NK-92 treated with Interleukin-12 subunit alpha and Interleukin-12 subunit beta, amount 100 ng/mL, for 24 hours (cell line): ENCODE results near the gene KLHL30.

Experiments
- DNase-seq: peaks from one replicate; lab custom pipeline; 2025; lab: John Stamatoyannopoulos, UW

KLHL30 gene

DNA sequence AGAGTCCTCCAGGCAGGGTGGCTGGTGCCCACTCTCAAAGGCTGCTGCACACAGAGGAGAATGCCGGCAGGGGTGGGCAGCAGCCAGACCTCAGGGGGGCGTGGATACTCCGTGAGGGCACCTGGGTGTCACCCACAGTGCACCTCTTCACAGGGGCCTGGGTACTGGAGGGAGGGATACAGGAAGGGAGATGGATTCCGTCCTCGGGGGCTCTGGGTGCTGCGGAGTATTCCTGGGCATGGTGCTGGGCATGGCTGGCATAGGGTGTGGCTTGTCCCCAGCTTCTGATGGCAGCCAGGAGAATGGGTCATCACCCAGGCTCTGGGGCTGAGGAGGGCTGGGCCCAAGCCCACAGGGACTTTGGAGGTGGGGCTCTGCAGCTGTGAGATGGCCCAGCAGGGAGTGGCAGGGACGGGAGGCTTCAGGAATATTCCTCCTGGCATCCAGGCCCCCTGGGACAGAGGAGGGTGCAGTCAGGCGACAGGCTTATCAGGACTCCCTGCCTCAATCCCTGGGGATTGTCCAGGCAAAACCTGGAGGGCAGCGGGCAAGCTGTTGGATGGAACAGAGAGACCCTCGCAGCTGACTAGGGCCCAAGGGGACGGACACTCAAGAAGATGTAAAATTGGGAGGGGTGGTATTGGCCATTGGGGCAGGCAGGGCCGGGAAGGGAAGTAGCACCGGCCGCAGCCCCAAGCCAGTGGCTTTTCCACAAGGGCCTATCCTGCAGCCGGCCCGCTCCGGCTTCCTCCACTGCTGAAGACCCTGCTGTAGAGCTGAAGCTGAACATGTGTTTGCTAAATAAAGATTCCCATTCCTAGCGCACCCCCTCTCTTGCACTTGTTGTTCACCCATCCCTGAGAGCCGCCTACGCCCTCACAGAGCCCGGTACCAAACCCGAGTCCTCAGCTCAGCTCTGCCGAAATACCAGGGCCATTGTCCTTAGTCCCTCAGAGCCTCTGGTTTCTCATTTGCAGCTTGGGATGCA lies 5.7 kb upstream of the KLHL30 start:
- no peak for DNase-seq

GRCh38 chr2:238133499-238134392 lies 4.7 kb upstream of the KLHL30 start:
- no peak for DNase-seq

DNA sequence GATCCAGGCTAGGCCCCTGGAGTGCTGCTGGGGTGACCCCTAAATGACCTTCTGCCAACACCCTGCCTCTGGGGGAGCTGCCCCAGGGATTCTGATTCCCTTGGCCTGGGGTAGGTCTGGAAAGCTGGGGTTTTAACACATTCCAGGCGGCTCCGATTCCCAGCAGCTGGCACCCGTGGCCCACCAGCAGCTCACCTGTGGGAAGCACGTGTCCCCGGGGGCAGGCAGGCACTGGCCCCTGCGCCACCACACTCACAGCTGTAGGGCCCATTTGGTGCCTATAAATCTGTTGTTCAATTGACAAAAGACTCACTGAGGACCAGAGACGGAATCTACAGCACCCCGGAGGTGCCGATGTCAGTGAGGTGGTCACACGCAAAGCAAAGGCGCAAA lies 4.1 kb upstream of the KLHL30 start:
- DNase-seq, result no peak

DNA sequence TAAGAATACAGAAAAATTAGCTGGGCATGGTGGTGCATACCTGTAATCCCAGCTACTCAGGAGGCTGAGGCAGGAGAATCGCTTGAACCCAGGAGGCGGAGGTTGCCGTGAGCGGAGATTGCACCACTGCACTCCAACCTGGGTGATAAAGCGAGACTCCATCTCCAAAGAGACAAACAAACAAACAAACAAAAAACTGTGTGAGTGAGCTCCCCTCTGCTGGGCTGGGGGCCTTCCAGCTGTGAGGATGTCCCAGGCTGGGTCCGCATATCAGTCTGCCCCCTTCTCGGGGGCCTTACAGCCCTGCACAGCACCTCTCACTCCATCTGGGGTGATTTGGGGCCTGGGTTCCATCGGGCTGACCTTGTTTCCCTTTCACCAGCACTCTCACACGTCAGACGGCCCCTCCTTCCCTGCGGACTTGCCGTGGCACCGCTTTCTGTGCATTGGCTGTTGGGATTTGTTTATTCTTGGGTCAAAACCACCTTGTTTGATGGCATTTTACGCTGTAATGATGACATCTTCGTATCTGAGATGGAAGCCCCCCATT lies 2.8 kb upstream of the KLHL30 start:
- DNase-seq, result no peak

GRCh38 chr2:238136820-238137537 lies 1.5 kb upstream of the KLHL30 start:
- no peak for DNase-seq

DNA sequence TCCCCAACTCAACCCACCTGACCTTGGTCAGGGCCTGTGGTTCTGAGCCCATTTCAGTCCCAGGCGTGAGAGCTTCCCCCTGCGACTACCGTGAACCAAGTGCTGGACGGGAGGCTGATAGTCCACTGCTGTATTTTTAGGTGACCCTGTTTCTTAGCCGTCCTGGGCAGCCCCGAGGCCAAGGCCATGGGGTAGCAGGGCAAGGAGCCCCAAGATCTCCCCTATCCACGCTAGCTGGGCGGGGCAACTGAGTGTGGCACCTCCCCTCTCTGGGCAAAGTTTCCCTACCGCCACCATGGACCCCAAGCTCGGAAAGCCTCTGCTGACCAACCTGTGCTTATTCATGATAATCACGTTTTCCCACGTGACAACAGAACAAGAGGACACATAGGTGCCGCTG lies 583 bp upstream of the KLHL30 start:
- DNase-seq, result no peak

DNA sequence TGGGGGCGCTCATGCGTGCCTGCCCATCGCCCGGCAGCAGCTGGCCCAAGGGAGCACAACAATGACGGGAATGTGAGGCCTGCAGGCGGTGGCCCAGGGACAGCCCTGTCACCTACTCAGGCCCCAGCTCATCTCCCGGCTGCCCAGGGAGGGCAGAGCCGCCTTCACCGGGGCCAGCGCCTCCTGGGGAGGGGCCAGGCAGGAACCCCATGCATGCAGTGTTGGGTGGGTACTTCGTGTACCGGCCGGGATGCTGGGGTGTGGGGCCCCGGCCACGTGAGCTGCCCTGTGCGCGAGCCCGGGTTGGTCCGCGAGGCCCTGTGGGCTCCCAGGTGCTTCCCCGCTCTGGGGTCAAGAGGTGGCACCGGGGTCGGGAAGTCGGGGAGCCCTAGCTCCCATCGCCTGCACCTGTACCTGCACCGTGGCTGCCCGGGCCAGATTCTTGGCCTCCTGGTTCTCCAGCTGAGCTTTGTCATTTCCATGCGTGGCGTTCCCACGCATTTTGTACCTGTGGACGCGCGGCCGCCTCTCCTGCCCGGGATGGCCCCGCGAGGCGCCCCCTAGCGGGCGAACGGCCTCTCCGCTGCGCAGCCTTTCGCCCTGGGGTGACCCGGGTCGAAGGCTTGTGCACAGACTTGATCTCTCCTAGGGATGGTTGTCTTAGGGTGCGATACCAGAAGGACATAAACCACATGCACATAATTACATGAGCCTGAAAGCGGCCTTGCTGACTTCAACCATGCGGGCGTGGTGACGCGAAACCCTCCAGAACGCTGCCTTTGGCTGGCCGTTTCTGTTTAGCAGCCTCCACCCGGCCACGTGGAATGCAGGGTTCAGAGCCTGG lies 950 bp downstream of the KLHL30 start:
- no peak for DNase-seq

- no peak for DNase-seq
Observed at GRCh38 chr2:238140040-238140439, 1.6 kb downstream of the KLHL30 start.

DNA sequence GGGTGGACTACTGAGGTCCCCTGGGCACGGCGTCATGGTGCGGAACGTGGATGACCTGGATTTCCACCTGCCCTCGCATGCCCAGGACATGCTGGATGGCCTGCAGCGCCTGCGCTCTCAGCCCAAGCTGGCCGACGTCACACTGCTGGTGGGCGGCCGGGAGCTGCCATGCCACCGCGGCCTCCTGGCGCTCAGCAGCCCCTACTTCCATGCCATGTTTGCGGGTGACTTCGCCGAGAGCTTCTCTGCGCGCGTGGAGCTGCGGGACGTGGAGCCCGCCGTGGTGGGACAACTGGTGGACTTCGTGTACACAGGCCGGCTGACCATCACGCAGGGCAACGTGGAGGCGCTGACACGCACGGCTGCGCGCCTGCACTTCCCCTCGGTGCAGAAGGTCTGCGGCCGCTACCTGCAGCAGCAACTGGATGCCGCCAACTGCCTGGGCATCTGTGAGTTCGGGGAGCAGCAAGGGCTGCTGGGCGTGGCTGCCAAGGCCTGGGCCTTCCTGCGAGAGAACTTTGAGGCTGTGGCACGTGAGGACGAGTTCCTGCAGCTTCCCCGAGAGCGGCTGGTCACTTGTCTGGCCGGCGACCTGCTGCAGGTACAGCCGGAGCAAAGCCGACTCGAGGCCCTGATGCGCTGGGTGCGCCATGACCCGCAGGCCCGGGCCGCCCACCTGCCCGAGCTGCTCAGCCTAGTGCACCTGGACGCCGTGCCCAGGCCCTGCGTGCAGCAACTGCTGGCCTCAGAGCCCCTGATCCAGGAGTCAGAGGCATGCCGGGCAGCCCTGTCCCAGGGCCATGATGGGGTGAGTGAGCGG lies 2.5 kb downstream of the KLHL30 start:
- DNase-seq, result no peak

- DNase-seq, result no peak
Observed at GRCh38 chr2:238141541-238142318, 3.3 kb downstream of the KLHL30 start.

DNA sequence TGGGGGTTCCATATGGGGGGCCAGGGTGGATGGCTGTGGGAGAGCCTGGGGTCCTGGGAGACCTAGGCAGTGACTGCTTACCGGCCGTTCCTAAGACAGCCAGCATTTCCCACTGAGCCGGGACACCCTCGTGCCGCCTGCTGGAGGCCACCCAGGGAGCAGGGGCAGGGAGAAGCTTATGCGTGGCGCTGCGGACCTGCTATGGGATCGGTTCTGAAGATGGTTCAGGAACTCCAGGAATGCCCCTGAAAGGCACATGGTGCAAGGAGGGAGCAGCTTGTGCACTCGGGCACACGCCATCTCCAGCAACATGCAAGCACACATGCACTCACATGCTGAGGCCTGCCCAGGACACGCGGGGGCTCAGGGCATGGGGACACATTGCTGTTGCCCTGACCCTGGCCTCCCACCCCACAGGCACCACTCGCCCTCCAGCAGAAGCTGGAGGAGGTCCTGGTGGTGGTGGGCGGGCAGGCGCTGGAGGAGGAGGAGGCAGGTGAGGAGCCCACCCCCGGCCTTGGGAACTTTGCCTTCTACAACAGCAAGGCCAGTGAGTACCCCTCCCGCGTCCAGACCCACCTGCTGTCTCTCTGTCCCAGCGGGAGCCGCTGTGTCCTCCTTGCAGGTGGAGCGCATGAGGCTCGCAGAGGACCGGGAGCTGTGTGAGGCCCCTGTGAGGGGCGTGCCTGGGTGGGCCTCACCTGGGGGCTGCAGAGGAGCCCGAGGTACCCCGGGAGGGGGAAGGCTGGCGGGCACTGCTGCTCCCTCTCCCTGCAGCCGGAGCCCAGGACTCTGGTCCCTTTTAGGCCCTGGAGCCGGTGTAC lies 4.1 kb downstream of the KLHL30 start:
- DNase-seq, result no peak

DNA sequence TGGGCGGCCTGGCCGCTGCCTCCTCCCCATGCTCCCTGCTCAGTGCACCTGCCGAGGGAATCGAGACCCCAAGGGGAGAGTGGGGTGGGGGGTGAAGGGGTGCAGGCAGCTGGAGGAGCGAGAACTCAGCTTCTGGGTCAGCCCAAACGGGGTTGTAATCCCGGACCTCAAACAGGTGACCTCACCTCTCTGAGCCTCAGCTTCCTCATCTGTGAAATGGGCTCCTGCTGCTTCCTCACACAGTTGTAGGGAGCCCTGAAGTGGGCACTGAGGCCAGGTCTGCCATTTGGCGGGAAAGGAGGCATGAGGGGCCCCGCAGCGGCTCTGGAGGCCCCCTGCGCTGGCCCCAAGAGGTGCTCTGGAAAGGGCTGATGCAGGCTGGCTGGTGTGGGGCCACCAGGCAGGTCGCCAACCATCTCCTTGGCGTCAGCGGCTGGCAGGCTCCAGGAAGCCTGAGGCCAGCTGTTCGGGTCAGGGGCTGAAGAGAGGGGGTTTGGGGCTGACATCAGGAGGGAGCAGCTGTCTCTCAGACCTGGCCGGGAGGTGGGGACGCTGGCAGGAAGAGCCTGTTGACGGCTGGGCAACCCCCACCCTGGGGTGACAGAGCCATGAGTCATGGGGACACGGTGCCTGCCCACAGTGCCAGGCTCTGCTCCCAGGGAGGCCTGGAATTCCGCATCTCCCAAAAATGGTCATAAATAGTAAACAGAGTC lies 4.9 kb downstream of the KLHL30 start:
- no peak for DNase-seq

- no peak for DNase-seq
Observed at GRCh38 chr2:238144262-238144661, 5.8 kb downstream of the KLHL30 start.

- no peak for DNase-seq
Observed at GRCh38 chr2:238145046-238145445, 6.6 kb downstream of the KLHL30 start.

DNA sequence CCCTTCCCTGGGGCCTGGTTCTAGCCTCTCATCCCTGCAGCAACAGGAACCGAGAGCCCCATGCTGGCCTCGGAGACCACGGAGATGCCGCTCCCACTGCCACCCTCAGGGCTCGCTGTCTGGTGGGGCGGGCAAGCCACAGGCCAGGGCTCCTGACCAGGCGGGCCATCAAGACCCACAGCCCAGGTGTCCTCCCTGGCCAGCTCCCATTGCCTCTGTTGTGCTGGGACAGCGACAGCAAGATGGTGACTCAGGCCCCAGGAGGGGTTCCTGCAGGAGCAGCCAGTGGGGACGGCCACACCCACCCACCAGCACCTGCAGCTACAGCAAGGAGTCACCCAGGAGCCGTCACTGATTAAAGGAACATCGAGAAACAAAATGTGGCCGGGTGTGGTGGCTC lies 7.4 kb downstream of the KLHL30 start:
- DNase-seq, result no peak

DNA sequence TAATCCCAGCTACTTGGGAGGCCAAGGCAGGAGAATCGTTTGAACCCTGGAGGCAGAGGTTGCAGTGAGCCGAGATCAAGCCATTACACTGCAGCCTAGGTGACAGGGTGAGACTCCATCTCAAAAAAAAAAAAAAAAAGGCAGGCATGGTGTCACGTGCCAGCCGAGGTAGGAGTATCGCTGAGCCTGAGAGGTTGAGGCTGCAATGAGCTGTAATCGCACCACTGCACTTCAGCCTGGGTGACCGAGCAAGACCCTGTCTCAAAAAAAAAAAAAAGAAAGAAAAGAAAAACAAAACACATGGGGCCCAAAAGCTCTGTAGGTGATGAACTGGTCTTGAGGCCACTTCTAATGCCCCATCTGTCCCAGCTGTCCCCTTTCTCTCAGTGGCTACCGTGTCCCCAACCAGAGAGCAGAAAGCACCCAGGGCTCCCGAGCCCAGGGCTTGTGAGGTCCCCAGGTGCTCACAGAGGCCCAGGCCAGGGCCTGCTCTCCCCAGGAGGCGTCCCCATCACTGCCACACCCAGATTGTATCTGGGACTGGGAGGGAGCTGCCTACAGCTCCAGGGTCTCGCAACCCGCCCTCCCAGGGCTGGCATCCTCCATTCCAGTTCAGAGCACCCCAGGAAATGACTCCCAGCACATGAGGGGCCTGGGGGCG lies 8.5 kb downstream of the KLHL30 start:
- DNase-seq, result no peak

GRCh38 chr2:238148981-238149380 lies 10.5 kb downstream of the KLHL30 start:
- DNase-seq, result no peak
